ENCODE data around the gene CPNE6.

- no peak for TF ChIP-seq EZH2 (IDR thresholded peaks at IDR 0.05; ENCODE audit: low read depth)
- no peak for TF ChIP-seq CTCF (conservative IDR thresholded peaks at IDR 0.05)
Observed at GRCh38 chr14:24096545-24097181, 25.3 kb downstream of the CPNE6 start.
